LNCaP clone FGC (cell line): ENCODE data around the gene FUT3.
"Not testable (repeated sequence)": the region's sequence is repeated elsewhere in the genome, so short reads cannot be mapped to it uniquely, and the experiment has no call there.

Experiments used
- DNase-seq: peaks from one replicate; pipeline ENCODE4 v3.0.0-alpha.2; 2011; ENCODE audit warnings: low read depth
- H3K4me3 ChIP-seq: 2 replicates; pipeline ENCODE4 v1.5.1; 2011; ENCODE audit warnings: mild to moderate bottlenecking, low read depth, low read length, control low read depth
- CTCF ChIP-seq: IDR thresholded peaks from 2 replicates; pipeline ENCODE4 v1.5.1; 2012; ENCODE audit warnings: mild to moderate bottlenecking; ENCODE audit not compliant: control insufficient read depth, insufficient read depth; ENCODE audit errors: extremely low read depth

Gene FUT3

GRCh38 chr19:5843295-5843927 lies 7.8 kb downstream of the FUT3 start:
- no peak for DNase-seq
- no peak for TF ChIP-seq CTCF
- H3K4me3 ChIP-seq: no peak overlapping the region

GRCh38 chr19:5841735-5842111 lies 9.5 kb downstream of the FUT3 start:
- DNase-seq: not testable (repeated sequence)

GRCh38 chr19:5839065-5840017 lies 11.9 kb downstream of the FUT3 start, which contains the start of gene FUT6:
TSS of gene FUT6 (minus strand) at chr19:5839702. CDS start at chr19:5832567, 7,135 bp downstream.
- no peak for DNase-seq
- H3K4me3 ChIP-seq: no peak within 1 kb of the TSS
- no peak for TF ChIP-seq CTCF

More at GRCh38 chr19:5841735-5842111, 9.5 kb downstream of the FUT3 start:
- H3K4me3 ChIP-seq: not testable (repeated sequence)

- DNase-seq: no peak
- no peak for TF ChIP-seq CTCF
Measured at GRCh38 chr19:5838353-5839064, 12.7 kb downstream of the FUT3 start.

GRCh38 chr19:5837761-5838352 lies 13.4 kb downstream of the FUT3 start:
- TF ChIP-seq CTCF: no peak
- DNase-seq: no peak
- no peak overlapping the region for H3K4me3 ChIP-seq

More at GRCh38 chr19:5838353-5839064, 12.7 kb downstream of the FUT3 start:
- no peak overlapping the region for H3K4me3 ChIP-seq

GRCh38 chr19:5832527-5833216 lies 18.6 kb downstream of the FUT3 start:
- no peak for DNase-seq
- no peak overlapping the region for H3K4me3 ChIP-seq
- TF ChIP-seq CTCF: no peak
